PFSK-1 (cell line): ENCODE data around the gene POLR3B.

Experiments used
- FOXP2 ChIP-seq: optimal IDR thresholded peaks from 2 replicates; pipeline ENCODE3; 2011; ENCODE audit warnings: borderline replicate concordance, control low read depth, inconsistent platforms; ENCODE audit not compliant: insufficient read depth; ENCODE audit errors: extremely low read length, extremely low read depth
- POLR2AphosphoS5 ChIP-seq: IDR thresholded peaks from 2 replicates; pipeline ENCODE4 v1.6.1; 2012; ENCODE audit warnings: low read depth, mild to moderate bottlenecking, control low read depth, low read length, moderate library complexity
- SIN3A ChIP-seq: IDR thresholded peaks from 2 replicates; pipeline ENCODE4 v1.6.1; 2012; ENCODE audit warnings: mild to moderate bottlenecking, low read length, moderate library complexity, borderline replicate concordance; ENCODE audit not compliant: insufficient read depth
- TAF1 ChIP-seq: IDR thresholded peaks from 2 replicates; pipeline ENCODE4 v1.6.1; 2012; ENCODE audit warnings: low read length, control low read depth, borderline replicate concordance; ENCODE audit not compliant: insufficient read depth
- TF ChIP-seq, protein P1 (sequence below), 2 experiments: IDR thresholded peaks; 2 replicates each; pipeline versions ENCODE4 v1.6.1 to v1.8.0; 2011 to 2012; ENCODE audit warnings: low read depth in 2 of 2, low read length in 2 of 2, control low read depth in 1 of 2, inconsistent platforms in 1 of 2, mild to moderate bottlenecking in 1 of 2, moderate library complexity in 1 of 2; ENCODE audit not compliant: insufficient read depth in 1 of 2

Gene POLR3B

GRCh38 chr12:106493531-106493930 is 136.0 kb downstream of the POLR3B start:
- TF ChIP-seq POLR2AphosphoS5 (no peak), TAF1 (no peak), SIN3A (no peak), FOXP2 (no peak)
- TF ChIP-seq, protein P1, sequence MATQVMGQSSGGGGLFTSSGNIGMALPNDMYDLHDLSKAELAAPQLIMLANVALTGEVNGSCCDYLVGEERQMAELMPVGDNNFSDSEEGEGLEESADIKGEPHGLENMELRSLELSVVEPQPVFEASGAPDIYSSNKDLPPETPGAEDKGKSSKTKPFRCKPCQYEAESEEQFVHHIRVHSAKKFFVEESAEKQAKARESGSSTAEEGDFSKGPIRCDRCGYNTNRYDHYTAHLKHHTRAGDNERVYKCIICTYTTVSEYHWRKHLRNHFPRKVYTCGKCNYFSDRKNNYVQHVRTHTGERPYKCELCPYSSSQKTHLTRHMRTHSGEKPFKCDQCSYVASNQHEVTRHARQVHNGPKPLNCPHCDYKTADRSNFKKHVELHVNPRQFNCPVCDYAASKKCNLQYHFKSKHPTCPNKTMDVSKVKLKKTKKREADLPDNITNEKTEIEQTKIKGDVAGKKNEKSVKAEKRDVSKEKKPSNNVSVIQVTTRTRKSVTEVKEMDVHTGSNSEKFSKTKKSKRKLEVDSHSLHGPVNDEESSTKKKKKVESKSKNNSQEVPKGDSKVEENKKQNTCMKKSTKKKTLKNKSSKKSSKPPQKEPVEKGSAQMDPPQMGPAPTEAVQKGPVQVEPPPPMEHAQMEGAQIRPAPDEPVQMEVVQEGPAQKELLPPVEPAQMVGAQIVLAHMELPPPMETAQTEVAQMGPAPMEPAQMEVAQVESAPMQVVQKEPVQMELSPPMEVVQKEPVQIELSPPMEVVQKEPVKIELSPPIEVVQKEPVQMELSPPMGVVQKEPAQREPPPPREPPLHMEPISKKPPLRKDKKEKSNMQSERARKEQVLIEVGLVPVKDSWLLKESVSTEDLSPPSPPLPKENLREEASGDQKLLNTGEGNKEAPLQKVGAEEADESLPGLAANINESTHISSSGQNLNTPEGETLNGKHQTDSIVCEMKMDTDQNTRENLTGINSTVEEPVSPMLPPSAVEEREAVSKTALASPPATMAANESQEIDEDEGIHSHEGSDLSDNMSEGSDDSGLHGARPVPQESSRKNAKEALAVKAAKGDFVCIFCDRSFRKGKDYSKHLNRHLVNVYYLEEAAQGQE (IDR thresholded peaks at IDR 0.05; ENCODE audit: insufficient read depth in 1 of 2, low read depth in 2 of 2, low read length in 2 of 2): no peak

DNA sequence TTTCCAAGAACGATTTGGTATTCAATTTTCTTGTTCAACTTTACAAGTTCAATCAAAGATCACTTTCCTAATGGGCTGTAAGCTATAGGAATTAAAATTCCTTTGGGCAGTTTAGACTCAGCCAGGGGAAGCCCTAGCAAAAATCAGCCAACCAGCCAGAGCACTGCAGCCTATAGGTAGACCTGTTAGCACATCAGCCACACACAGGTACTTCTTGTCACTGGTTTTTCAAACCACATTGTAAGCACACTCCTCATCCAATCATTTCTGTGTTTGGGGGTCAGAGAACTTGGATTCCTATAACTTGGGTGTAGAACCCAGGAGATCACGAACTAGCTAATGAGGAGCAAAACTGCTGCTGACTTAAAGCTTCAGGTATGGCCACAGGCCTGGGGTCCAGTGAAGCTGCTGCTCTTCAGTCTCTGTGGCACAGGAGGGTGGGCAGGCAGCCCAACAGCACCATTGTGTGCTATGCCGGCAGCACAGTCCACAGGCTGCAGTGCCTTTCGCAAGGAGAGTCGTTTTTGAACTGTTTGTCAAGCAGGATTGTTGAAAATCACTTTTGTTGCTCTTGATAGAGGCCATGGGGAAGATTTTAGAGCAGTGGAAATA is 137.9 kb downstream of the POLR3B start:
- TF ChIP-seq SIN3A: no peak
- no peak for TF ChIP-seq TAF1
- TF ChIP-seq POLR2AphosphoS5: no peak
- no peak for TF ChIP-seq FOXP2
- TF ChIP-seq, protein P1 (IDR thresholded peaks at IDR 0.05; ENCODE audit: insufficient read depth in 1 of 2, low read depth in 2 of 2, low read length in 2 of 2): no peak

DNA sequence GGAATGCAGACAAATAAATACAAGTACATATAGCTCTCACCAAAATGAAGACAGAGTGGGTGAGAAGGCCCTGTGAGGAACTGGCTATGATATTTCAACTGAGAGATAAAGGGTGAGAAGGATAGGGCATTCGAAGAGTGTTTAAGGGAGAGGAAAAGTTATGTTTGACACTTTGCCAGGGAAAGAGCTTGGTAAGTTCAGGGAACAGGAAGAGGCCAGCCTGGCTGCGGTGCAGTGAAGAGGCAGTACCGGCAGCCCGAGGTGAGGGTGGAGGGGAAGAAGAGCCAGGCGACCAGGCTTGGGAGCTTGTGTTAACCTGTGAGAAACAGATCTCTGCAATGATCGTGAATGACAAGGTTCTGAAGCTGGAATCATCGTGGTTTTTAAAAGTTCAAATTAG is 140.5 kb downstream of the POLR3B start:
- TF ChIP-seq, protein P1 (IDR thresholded peaks at IDR 0.05; ENCODE audit: insufficient read depth in 1 of 2, low read depth in 2 of 2, low read length in 2 of 2): no peak
- no peak for TF ChIP-seq FOXP2
- TF ChIP-seq TAF1: no peak
- TF ChIP-seq POLR2AphosphoS5: no peak
- TF ChIP-seq SIN3A: no peak

GRCh38 chr12:106499628-106500027 is 142.1 kb downstream of the POLR3B start:
- TF ChIP-seq, protein P1 (IDR thresholded peaks at IDR 0.05; ENCODE audit: insufficient read depth in 1 of 2, low read depth in 2 of 2, low read length in 2 of 2): no peak
- no peak for TF ChIP-seq FOXP2
- TF ChIP-seq TAF1: no peak
- TF ChIP-seq POLR2AphosphoS5: no peak
- TF ChIP-seq SIN3A: no peak

DNA sequence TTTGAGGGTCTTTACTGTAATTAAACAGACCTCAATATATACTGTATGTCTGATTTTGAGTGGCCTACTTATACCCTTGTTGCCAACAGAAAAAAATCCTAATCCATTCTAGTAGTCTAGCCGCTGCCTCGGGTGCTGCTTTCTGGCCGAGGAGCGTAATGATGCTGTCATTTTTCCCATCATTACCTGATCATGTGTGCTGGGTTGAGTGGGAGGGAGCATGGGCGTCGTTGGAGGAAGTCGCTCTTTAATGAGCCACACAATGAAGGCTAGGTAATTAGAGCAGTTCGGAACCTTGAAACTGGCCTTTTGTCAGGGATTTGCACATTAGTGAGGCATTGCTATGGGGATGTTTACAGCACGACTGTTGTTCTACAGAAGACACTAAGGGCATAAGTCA is 149.1 kb downstream of the POLR3B start:
- TF ChIP-seq SIN3A (no peak), POLR2AphosphoS5 (no peak), TAF1 (no peak), FOXP2 (no peak)
- TF ChIP-seq, protein P1 (IDR thresholded peaks at IDR 0.05; ENCODE audit: insufficient read depth in 1 of 2, low read depth in 2 of 2, low read length in 2 of 2): no peak
